H1 (cell line): ENCODE measurements around the gene MRS2. TPM values are rescaled to one million over a fixed set of nuclear protein-coding genes. Genes with fewer than 3 reads are reported as not detected.

Experiments
- polyA plus RNA-seq, 7 experiments: library from polyadenylated mRNA; depleted of rRNA in 3 of 7; stranded (reverse) in 5 of 7; unstranded in 2 of 7; fragments of >200 nt in 5 of 7; fragments of 200-250 nt in 2 of 7; gene quantifications; 1 replicate in 5 of 7; 2 replicates in 1 of 7; 4 replicates in 1 of 7; pipeline versions ENCODE4 v1.2.1 to v1.2.3, GENCODE V29; 2011 to 2013; ENCODE audit warnings: missing spikeins in 2 of 7, mixed read lengths in 2 of 7
- small RNA-seq: library from polyadenylated mRNA; stranded (forward); fragments of <200 nt; extraction: miRNeasy Mini kit (QIAGEN cat#:217004); gene quantifications from one replicate; pipeline ENCODE3, GENCODE V24; 2013; ENCODE audit not compliant: insufficient read depth
- total RNA-seq: library from RNA; stranded (reverse); fragmentation: NEBNext Ultra II Directional; extraction: Animal tissue kit (Norgen Biotek cat#: 25700); gene quantifications from 2 replicates; pipeline ENCODE4 v1.2.1, GENCODE V29; 2021

The MRS2 gene
- total and polyA plus RNA-seq, 2 of the 8 experiments (the other 6 are each of a cell fraction or from before 2014, with no cell fraction given) = 51.2 to 67.5 TPM

Small RNA genes lying within 50 kb of the gene (small RNA-seq; reads per million reads assigned to genes)
- gene RNU6-391P = not detected

Other genes with a start within 250 kb of the MRS2 start
- 0.15 and 0.23 TPM in 2 replicates for gene DCDC2, start 44.9 kb upstream of the MRS2 start, total RNA-seq
- 0.03 TPM in 2 replicates for gene DCDC2, start 44.9 kb upstream of the MRS2 start, polyA plus RNA-seq (2011; rRNA removed)
- gene GPLD1, start 86.6 kb downstream of the MRS2 start, total RNA-seq = 5.3 and 5.9 TPM in 2 replicates
- 2.9 and 3.7 TPM in 2 replicates for gene GPLD1, start 86.6 kb downstream of the MRS2 start, polyA plus RNA-seq (2011; rRNA removed)
- 2.4 and 4.1 TPM in 2 replicates for gene ALDH5A1, start 92.0 kb downstream of the MRS2 start, total RNA-seq
- gene ALDH5A1, start 92.0 kb downstream of the MRS2 start, polyA plus RNA-seq (2011; rRNA removed) = 1.3 and 1.5 TPM in 2 replicates
- 0.69 and 0.78 TPM in 2 replicates for gene KIAA0319, start 243.3 kb downstream of the MRS2 start, total RNA-seq
- gene KIAA0319, start 243.3 kb downstream of the MRS2 start, polyA plus RNA-seq (2011; rRNA removed) = 0.30 and 0.41 TPM in 2 replicates